Peyer's patch (tissue), 4 donors: Measurements from ENCODE around the gene GRIA4. TPM values are rescaled to one million over a fixed set of nuclear protein-coding genes. Genes with fewer than 3 reads are reported as not detected.

Source experiments
- DNase-seq, 3 donors: peaks; one replicate each; pipeline ENCODE4 v3.0.0-alpha.2; 2017 to 2019
- H3K27ac ChIP-seq, 4 donors: fragments of 200-600 bp; sonication (generic); one replicate each; pipeline ENCODE4 v1.5.1; 2016 to 2019
- H3K27me3 ChIP-seq, 2 donors: fragments of 200-600 bp; sonication (generic); one replicate each; pipeline ENCODE4 v1.5.1; 2019
- H3K36me3 ChIP-seq, 3 donors: fragments of 200-600 bp; sonication (generic); one replicate each; pipeline ENCODE4 v1.5.1; 2016 to 2019
- H3K4me1 ChIP-seq, 4 donors: fragments of 200-600 bp; sonication (generic); one replicate each; pipeline ENCODE4 v1.5.1; 2016 to 2019
- H3K4me3 ChIP-seq, 4 donors: fragments of 200-600 bp; sonication (generic); 1 replicate in 3 of 4; 2 replicates in 1 of 4; pipeline ENCODE4 v1.5.1; 2016 to 2019; ENCODE audit warnings: mild to moderate bottlenecking in 1 of 4
- H3K9me3 ChIP-seq, 4 donors: fragments of 200-600 bp; sonication (generic); one replicate each; pipeline ENCODE4 v1.5.1; 2016 to 2019; ENCODE audit warnings: mild to moderate bottlenecking in 1 of 4
- POLR2A ChIP-seq, 2 donors: fragments of 450-650 bp; IDR thresholded peaks; one replicate each; pipeline ENCODE4 v1.5.1; 2017; ENCODE audit warnings: antibody characterized with exemption in 2 of 2, mild to moderate bottlenecking in 2 of 2, moderate library complexity in 2 of 2
- total RNA-seq, 4 donors: library from RNA; depleted of rRNA; stranded (reverse); fragments of >200 nt; gene quantifications; one replicate each; pipeline ENCODE4 v1.1.0, GENCODE V29; 2016
- TF ChIP-seq, protein P1 (sequence below), 6 experiments: fragments of 450-650 bp in 4 of 6; fragments of 200-600 bp in 2 of 6; sonication (generic) in 1 of 6; IDR thresholded peaks; one replicate each; pipeline ENCODE4 v1.5.1; 2017 to 2019; ENCODE audit warnings: antibody characterized with exemption in 6 of 6, mild to moderate bottlenecking in 3 of 6, moderate library complexity in 1 of 6

The GRIA4 gene
- total RNA-seq, 4 donors from 2014 or later: 9.9 to 87.8 (median 36.6) TPM

DNA sequence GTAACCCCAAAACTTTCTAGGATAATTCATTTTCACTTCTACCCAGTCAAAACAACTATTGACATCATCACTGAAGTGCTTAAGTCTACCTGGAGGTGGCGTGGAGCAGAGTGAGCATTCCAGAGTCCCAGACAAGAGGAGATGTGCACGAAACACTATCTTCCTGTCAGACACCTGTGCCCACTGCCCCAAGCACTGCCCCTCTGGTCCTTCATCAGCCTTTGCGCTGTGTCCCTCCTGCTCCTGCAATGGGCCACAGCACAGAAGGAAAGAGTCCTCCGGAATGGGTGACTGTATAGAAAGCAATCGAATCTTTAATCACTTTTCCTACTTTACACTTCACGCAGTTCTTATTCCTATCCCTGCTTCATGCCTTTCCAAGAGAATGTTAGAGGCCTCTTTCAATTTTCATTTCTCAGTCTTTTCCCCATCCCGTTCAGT is 512 bp upstream of the GRIA4 start:
- DNase-seq: peak in 1 of 3 donors; percentile 56
- peak in 1 of 2 donors; percentile 31 for TF ChIP-seq POLR2A (IDR thresholded peaks at IDR 0.05)
- TF ChIP-seq, protein P1, sequence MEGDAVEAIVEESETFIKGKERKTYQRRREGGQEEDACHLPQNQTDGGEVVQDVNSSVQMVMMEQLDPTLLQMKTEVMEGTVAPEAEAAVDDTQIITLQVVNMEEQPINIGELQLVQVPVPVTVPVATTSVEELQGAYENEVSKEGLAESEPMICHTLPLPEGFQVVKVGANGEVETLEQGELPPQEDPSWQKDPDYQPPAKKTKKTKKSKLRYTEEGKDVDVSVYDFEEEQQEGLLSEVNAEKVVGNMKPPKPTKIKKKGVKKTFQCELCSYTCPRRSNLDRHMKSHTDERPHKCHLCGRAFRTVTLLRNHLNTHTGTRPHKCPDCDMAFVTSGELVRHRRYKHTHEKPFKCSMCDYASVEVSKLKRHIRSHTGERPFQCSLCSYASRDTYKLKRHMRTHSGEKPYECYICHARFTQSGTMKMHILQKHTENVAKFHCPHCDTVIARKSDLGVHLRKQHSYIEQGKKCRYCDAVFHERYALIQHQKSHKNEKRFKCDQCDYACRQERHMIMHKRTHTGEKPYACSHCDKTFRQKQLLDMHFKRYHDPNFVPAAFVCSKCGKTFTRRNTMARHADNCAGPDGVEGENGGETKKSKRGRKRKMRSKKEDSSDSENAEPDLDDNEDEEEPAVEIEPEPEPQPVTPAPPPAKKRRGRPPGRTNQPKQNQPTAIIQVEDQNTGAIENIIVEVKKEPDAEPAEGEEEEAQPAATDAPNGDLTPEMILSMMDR (IDR thresholded peaks at IDR 0.05): peak in 4 of 6 experiments; percentile 30 to 68 (median 59)
- H3K9me3 ChIP-seq: no peaks in the 10 kb centered on the region
- H3K27me3 ChIP-seq: no peaks in the 10 kb centered on the region
- no peak overlapping the region for H3K27ac ChIP-seq
- peaks cover 0 to 18% (median 0%) of the 10 kb centered on the region in 4 donors for H3K4me1 ChIP-seq
- H3K4me3 ChIP-seq: peak overlapping the region in 2 of 4 donors; percentile 50 to 60
- no peaks in the 10 kb centered on the region for H3K36me3 ChIP-seq

DNA sequence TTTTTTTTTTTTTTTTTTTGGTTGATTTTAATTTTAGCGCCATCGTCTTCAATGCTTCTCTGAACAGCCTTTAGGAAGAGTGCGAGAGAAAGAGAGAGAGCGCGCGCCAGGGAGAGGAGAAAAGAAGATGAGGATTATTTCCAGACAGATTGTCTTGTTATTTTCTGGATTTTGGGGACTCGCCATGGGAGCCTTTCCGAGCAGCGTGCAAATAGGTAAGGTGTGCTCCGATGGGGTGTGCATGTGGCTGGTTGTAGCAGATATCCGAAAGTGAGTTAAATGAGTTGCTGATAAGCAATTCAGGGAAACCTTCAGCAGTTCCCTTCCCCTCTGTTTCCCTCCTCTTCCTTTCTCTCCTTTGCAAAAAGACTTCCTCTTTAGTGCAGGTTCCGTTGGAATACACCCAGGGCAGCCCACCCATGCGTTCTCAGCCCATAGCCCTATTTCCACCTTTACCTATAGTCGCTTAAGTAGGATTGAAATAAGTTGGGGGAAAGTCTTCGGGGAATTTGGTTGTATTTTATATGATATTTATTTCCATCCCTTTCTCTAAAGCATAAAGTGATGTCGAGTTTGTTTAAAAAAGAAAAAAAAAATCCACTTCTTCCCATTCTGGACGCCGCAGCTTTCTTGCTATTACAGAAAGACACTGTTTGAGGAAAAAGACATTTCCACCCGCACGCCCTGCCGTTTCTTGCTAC is 1.1 kb downstream of the GRIA4 start:
- peaks cover 0 to 18% (median 0%) of the 10 kb centered on the region in 4 donors for H3K4me1 ChIP-seq
- H3K4me3 ChIP-seq: peak overlapping the region; percentile 7 to 60 (median 37)
- no peak for TF ChIP-seq POLR2A (IDR thresholded peaks at IDR 0.05)
- TF ChIP-seq, protein P1 (IDR thresholded peaks at IDR 0.05): no peak
- H3K27me3 ChIP-seq: no peaks in the 10 kb centered on the region
- H3K9me3 ChIP-seq: no peaks in the 10 kb centered on the region
- no peak for DNase-seq
- H3K36me3 ChIP-seq: no peaks in the 10 kb centered on the region
- peak overlapping the region in 2 of 4 donors; percentile 17 to 61 for H3K27ac ChIP-seq

DNA sequence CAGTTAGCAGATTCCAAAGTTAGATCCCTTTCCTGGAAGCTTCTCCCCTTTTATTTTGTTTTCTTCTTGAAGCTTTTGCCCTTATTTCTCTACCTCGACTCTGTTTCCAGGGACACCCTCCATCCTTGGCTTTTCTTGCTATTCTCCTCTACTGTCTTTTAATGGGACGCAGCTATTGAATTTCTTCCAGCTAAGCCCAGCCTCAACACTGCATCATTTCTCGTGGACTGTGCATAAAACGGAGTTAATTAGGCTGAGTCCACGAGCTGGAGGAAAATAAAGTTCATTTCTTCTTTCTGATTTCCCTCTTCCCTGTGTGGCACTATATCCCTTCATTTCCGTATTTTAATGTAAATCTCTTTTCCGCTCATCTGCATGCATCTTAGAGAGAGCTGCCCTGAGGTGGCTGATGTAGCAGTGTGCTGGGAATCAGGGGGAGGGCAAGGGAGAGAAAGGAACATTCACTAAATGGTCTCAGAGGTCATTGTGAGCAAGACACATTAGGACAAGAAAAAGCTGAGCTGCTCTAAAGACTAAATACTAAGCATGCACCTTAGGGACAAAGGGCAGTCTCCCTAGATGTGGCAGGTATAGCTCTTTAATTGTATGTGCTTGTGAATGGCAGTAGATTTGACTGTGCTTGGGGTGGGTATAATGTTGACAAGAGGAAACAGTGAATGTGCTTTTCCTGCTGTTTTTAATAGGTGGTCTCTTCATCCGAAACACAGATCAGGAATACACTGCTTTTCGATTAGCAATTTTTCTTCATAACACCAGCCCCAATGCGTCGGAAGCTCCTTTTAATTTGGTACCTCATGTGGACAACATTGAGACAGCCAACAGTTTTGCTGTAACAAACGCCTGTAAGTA is 1.9 kb downstream of the GRIA4 start:
- Histone ChIP-seq H3K4me1 (peaks cover 0 to 18% (median 0%) of the 10 kb centered on the region in 4 donors), H3K4me3 (peak overlapping the region in 2 of 4 donors; percentile 28 to 50), H3K36me3 (no peaks in the 10 kb centered on the region), H3K9me3 (no peaks in the 10 kb centered on the region), H3K27ac (peak overlapping the region in 2 of 4 donors; percentile 50 to 61), H3K27me3 (no peaks in the 10 kb centered on the region)
- DNase-seq: no peak
- TF ChIP-seq POLR2A (IDR thresholded peaks at IDR 0.05): peak in 1 of 2 donors; percentile 30
- TF ChIP-seq, protein P1 (IDR thresholded peaks at IDR 0.05): no peak

DNA sequence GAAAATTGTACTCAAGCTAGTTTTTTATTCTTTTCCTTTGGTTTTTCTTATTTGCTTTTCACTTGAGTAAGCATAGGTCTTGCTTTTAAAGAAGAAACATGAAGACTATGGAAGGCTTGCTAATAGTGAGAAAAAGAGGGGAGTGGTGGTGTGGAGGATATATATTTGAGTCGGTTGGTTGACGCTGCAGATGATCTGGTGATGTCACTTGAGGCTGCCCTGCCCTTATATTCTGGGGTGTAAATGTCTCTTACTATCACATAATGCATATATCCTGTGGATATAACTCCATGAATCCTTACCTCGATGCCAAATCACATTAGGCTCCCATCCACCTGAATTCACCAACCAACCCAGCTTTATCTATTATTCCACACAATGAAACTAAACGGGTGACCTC is 2.9 kb downstream of the GRIA4 start:
- DNase-seq: no peak
- Histone ChIP-seq H3K4me1 (peaks cover 0 to 18% (median 0%) of the 10 kb centered on the region in 4 donors), H3K9me3 (no peaks in the 10 kb centered on the region), H3K27ac (peak overlapping the region in 2 of 4 donors; percentile 50 to 69), H3K27me3 (no peaks in the 10 kb centered on the region), H3K4me3 (peak overlapping the region in 2 of 4 donors; percentile 37 to 50), H3K36me3 (no peaks in the 10 kb centered on the region)
- no peak for TF ChIP-seq POLR2A (IDR thresholded peaks at IDR 0.05)
- TF ChIP-seq, protein P1 (IDR thresholded peaks at IDR 0.05): no peak

DNA sequence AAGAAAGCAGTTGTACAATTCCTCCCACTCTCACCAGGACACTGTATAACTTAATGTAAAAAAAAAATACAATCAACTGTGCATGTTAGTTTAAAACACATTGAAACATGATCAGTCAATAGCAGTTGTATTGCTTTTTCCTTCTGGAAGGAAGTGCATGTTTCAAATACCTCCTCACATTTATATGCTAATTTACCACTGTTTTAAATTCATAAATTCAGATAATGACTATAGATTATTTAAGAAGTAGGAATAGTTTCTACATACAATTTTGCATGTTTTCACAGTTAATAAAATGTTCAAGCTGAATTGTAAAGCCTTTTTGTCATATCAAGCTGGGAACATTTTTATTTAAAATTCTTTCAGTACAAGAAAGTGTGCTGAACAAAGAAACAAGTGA is 3.3 kb downstream of the GRIA4 start:
- peaks cover 0 to 18% (median 0%) of the 10 kb centered on the region in 4 donors for H3K4me1 ChIP-seq
- TF ChIP-seq, protein P1 (IDR thresholded peaks at IDR 0.05): no peak
- no peak for TF ChIP-seq POLR2A (IDR thresholded peaks at IDR 0.05)
- H3K27ac ChIP-seq: peak overlapping the region in 2 of 4 donors; percentile 50 to 69
- H3K27me3 ChIP-seq: no peaks in the 10 kb centered on the region
- no peaks in the 10 kb centered on the region for H3K9me3 ChIP-seq
- no peak for DNase-seq
- H3K36me3 ChIP-seq: no peaks in the 10 kb centered on the region
- peak overlapping the region in 2 of 4 donors; percentile 37 to 50 for H3K4me3 ChIP-seq
